Measurements from ENCODE around the gene CSNK1D.

CSNK1D gene

DNA sequence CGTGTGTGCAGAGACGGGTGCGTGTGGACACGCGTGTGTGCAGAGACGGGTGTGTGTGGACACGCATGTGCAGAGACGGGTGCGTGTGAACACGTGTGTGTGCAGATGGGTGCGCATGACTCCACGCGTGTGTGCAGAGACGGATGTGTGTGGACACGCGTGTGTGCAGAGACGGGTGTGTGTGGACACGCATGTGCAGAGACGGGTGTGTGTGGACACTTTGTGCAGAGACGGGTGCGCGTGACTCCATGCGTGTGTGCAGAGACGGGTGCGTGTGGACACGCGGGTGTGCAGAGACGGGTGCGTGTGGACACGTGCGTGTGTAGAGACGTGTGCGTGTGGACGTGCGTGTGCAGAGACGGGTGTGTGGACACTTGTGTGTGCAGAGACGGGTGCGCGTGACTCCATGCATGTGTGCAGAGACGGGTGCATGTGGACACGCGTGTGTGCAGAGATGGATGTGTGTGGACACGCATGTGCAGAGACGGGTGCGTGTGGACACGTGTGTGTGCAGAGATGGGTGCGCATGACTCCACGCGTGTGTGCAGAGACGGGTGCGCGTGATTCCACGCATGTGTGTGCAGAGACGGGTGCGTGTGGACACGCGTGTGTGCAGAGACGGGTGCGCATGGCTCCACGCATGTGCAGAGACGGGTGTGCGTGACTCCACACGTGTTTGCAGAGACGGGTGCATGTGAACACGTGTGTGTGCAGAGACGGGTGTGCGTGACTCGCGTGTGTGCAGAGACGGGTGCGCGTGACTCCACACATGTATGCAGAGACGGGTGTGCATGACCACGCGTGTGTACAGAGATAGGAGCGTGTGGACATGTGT lies 45.5 kb upstream of the CSNK1D start:
- Histone ChIP-seq H3K36me3 (replicated peaks; ENCODE audit: low read depth, low read length) (no peaks in the 10 kb centered on the region), H3K79me2 (ENCODE audit: low read length) (no peaks in the 10 kb centered on the region), H3K9me3 (ENCODE audit: insufficient read depth, low read length) (no peaks in the 10 kb centered on the region), H3K9ac (ENCODE audit: low read length) (no peak overlapping the region), H4K20me1 (ENCODE audit: insufficient read depth, low read length) (no peaks in the 10 kb centered on the region), H2AFZ (ENCODE audit: low read depth, low read length) (no peak overlapping the region), H3K4me1 (ENCODE audit: low read length) (peaks cover 14% of the 10 kb centered on the region), H3K27me3 (ENCODE audit: low read depth, low read length) (peaks cover 9% of the 10 kb centered on the region; the same call in 1 of the 2 replicates), H3K27ac (ENCODE audit: low read length) (no peak overlapping the region), H3K4me3 (ENCODE audit: low read length) (no peak overlapping the region), H3K4me2 (ENCODE audit: low read length) (no peak overlapping the region)
- no peak for TF ChIP-seq EZH2phosphoT487 (IDR thresholded peaks at IDR 0.05; ENCODE audit: low read depth)
- TF ChIP-seq, protein P1, sequence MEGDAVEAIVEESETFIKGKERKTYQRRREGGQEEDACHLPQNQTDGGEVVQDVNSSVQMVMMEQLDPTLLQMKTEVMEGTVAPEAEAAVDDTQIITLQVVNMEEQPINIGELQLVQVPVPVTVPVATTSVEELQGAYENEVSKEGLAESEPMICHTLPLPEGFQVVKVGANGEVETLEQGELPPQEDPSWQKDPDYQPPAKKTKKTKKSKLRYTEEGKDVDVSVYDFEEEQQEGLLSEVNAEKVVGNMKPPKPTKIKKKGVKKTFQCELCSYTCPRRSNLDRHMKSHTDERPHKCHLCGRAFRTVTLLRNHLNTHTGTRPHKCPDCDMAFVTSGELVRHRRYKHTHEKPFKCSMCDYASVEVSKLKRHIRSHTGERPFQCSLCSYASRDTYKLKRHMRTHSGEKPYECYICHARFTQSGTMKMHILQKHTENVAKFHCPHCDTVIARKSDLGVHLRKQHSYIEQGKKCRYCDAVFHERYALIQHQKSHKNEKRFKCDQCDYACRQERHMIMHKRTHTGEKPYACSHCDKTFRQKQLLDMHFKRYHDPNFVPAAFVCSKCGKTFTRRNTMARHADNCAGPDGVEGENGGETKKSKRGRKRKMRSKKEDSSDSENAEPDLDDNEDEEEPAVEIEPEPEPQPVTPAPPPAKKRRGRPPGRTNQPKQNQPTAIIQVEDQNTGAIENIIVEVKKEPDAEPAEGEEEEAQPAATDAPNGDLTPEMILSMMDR (IDR thresholded peaks at IDR 0.05; ENCODE audit: low read depth, low read length): no peak

DNA sequence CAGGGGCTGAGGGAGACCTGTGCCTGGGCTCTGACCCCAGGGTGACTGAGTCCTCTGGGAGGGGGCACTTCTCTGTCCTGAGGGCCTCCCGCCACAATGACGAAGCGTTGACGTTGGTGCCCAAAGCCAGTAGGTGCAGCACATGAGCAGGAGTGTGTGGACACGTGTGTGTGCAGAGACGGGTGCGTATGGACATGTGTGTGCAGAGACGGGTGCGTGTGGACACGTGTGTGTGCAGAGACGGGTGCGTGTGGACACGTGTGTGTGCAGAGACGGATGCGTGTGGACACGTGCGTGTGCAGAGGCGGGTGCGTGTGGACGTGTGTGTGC lies 44.6 kb upstream of the CSNK1D start:
- Histone ChIP-seq H3K4me3 (ENCODE audit: low read length) (no peak overlapping the region), H3K4me1 (ENCODE audit: low read length) (peaks cover 14% of the 10 kb centered on the region), H3K9me3 (ENCODE audit: insufficient read depth, low read length) (no peaks in the 10 kb centered on the region), H3K9ac (ENCODE audit: low read length) (no peak overlapping the region), H4K20me1 (ENCODE audit: insufficient read depth, low read length) (no peaks in the 10 kb centered on the region), H2AFZ (ENCODE audit: low read depth, low read length) (no peak overlapping the region), H3K27ac (ENCODE audit: low read length) (no peak overlapping the region), H3K36me3 (replicated peaks; ENCODE audit: low read depth, low read length) (no peaks in the 10 kb centered on the region), H3K27me3 (ENCODE audit: low read depth, low read length) (peaks cover 4% of the 10 kb centered on the region; the same call in 1 of the 2 replicates), H3K79me2 (ENCODE audit: low read length) (no peaks in the 10 kb centered on the region), H3K4me2 (ENCODE audit: low read length) (no peak overlapping the region)
- TF ChIP-seq EZH2phosphoT487 (IDR thresholded peaks at IDR 0.05; ENCODE audit: low read depth): no peak
- TF ChIP-seq, protein P1 (IDR thresholded peaks at IDR 0.05; ENCODE audit: low read depth, low read length): no peak

DNA sequence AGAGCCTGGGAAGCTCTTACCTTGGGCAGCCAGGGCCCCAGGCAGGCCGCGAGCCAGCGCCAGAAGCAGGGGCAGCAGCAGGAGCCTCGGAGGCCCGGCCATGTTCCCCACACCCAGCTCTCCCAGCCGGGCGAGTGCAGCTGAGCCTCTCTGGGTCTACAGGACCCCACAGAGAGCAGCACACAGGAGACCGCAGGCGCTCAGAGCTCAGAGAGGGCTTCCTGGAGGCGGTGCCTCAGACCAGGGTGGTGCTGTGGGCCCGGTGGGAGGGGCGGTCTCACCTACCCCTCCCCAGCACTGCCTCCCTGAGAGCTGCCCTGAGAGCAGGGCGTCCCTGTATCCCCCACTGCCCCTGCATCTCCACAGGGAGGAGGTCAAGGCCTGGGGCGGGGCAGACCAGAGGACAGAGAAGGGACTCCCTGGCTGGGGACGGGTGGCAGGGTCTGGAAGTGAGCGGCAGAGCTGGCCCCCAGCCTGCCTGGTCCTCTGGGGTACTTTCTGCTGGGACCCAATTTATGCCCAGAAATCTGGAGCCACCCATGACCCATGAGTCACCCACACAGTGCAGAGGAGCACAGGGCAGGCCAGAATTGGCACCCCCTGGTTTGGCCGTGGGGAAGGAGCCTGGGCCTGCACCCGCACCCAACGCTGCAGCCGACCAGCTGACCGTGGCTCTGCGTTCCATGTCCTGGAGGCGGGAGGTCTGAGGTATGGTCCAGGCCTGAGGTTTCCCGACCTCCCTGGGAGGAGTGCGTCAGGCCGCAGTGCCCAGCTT lies 44.1 kb upstream of the CSNK1D start, which contains the start of gene CD7:
TSS of gene CD7 (minus strand) at position 215 of the 775 bp plus-strand sequence. CDS start at position 102, 113 bp downstream.
- Histone ChIP-seq H3K4me2 (ENCODE audit: low read length) (no peak within 1 kb of the TSS), H3K4me3 (ENCODE audit: low read length) (no peak within 1 kb of the TSS), H3K9me3 (ENCODE audit: insufficient read depth, low read length) (no peaks in the 10 kb centered on the region), H3K9ac (ENCODE audit: low read length) (no peak within 1 kb of the TSS), H3K4me1 (ENCODE audit: low read length) (peaks cover 14% of the 10 kb centered on the region), H3K36me3 (replicated peaks; ENCODE audit: low read depth, low read length) (no peaks in the 10 kb centered on the region), H2AFZ (ENCODE audit: low read depth, low read length) (no peak within 1 kb of the TSS), H3K27ac (ENCODE audit: low read length) (no peak within 1 kb of the TSS), H3K27me3 (ENCODE audit: low read depth, low read length) (no peaks in the 10 kb centered on the region), H3K79me2 (ENCODE audit: low read length) (no peaks in the 10 kb centered on the region), H4K20me1 (ENCODE audit: insufficient read depth, low read length) (no peaks in the 10 kb centered on the region)
- TF ChIP-seq, protein P1 (IDR thresholded peaks at IDR 0.05; ENCODE audit: low read depth, low read length): no peak
- TF ChIP-seq EZH2phosphoT487 (IDR thresholded peaks at IDR 0.05; ENCODE audit: low read depth): no peak
